ENCODE results near the gene HIVEP3. TPM values are rescaled to one million over a fixed set of nuclear protein-coding genes. Genes with fewer than 3 reads are reported as not detected.

The HIVEP3 gene
- total RNA-seq, 2 experiments from 2014 or later: 25.3 to 26.2 TPM

DNA sequence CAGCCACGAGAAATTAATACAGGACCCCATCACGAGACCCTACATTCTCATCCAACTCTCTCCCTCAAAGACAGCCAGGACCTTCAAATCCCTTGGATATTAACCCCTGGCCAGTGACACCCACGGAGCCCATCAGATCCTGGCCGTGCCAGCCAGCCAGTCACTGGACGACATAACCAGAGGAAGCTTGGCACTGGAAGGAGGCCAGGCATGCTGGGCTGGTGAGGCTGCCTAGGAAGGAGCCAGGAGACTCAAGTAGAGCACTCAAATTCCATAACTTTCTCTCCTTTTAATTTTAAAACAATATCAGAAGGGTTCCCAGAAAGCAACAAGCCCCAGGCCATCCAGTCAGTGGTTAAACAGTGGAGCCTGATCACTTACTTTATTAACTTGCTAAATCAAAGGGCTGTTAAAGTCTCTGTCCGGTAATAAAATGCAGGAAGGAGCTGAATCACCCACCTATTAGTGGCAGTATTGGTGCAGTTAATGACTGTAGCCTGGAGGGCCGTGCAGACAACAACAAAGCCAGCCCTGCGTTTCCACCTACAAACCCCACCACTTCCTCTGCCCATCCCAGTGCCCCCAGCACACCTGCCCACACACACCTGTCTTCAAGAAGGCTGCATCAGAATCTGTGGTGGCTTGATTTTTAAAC lies 78.0 kb downstream of the HIVEP3 start:
- intact Hi-C loops (cut with micrococcal nuclease): no loop called here
- Mint-ChIP-seq H3K4me3 (no peak overlapping the region), H3K4me1 (ENCODE audit: low read depth) (peaks cover 9% of the 10 kb centered on the region), H3K9me3 (no peaks in the 10 kb centered on the region), H3K27me3 (no peaks in the 10 kb centered on the region), H3K27ac (no peak overlapping the region), H3K36me3 (no peaks in the 10 kb centered on the region)
- CTCF ChIA-PET: no interaction called here
- POLR2A ChIA-PET: no interaction called here
- DNase-seq: no peak

DNA sequence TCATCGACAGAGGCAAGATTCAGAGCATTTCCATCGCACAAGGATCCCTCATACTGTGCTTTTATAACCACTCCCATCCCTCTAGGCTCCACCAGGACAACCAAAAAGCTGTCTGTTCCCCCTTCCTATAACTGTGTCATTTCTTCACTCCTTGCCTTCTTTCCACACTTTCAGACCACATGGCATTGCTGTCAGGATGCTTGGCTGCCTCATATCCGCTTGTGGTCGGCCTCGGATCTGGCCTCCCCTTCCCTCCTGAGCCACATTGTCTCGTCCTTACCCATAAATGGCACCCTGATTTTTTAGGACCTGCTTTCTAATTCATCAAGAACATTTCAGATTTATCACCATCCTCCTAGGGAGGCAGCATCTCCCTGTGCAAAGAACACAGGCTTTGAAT lies 80.5 kb downstream of the HIVEP3 start:
- H3K27me3 Mint-ChIP-seq: no peaks in the 10 kb centered on the region
- H3K27ac Mint-ChIP-seq: no peak overlapping the region
- H3K36me3 Mint-ChIP-seq: no peaks in the 10 kb centered on the region
- intact Hi-C loops (cut with micrococcal nuclease): no loop called here
- H3K4me3 Mint-ChIP-seq: no peak overlapping the region
- DNase-seq: no peak
- ChIA-PET CTCF (no interaction called here), POLR2A (no interaction called here)
- peaks cover 5% of the 10 kb centered on the region for H3K4me1 Mint-ChIP-seq (ENCODE audit: low read depth)
- H3K9me3 Mint-ChIP-seq: no peaks in the 10 kb centered on the region

- POLR2A ChIA-PET: no interaction called here
- H3K4me1 Mint-ChIP-seq (ENCODE audit: low read depth): peaks cover 5% of the 10 kb centered on the region
- DNase-seq: no peak
These were observed 81.0 kb downstream of the HIVEP3 start for GRCh38 chr1:41837691-41838090.

GRCh38 chr1:41835485-41835884 lies 83.2 kb downstream of the HIVEP3 start:
- H3K4me1 Mint-ChIP-seq (ENCODE audit: low read depth): no peaks in the 10 kb centered on the region
- H3K27me3 Mint-ChIP-seq: no peaks in the 10 kb centered on the region
- no peak overlapping the region for H3K27ac Mint-ChIP-seq
- H3K36me3 Mint-ChIP-seq: no peaks in the 10 kb centered on the region
- H3K9me3 Mint-ChIP-seq: no peaks in the 10 kb centered on the region
- intact Hi-C loops (cut with micrococcal nuclease): no loop called here
- no peak for DNase-seq
- ChIA-PET POLR2A (no interaction called here), CTCF (interaction anchor here (1.1 to 1.4 kb wide), 2 partner anchors 23 to 261 kb away, joined by 4 to 5 read pairs; no protein-coding TSS in a partner anchor)
- no peak overlapping the region for H3K4me3 Mint-ChIP-seq

More at GRCh38 chr1:41837691-41838090, 81.0 kb downstream of the HIVEP3 start:
- intact Hi-C loops (cut with micrococcal nuclease): no loop called here
- Mint-ChIP-seq H3K9me3 (no peaks in the 10 kb centered on the region), H3K36me3 (no peaks in the 10 kb centered on the region), H3K4me3 (no peak overlapping the region), H3K27ac (no peak overlapping the region), H3K27me3 (no peaks in the 10 kb centered on the region)
- CTCF ChIA-PET: no interaction called here

DNA sequence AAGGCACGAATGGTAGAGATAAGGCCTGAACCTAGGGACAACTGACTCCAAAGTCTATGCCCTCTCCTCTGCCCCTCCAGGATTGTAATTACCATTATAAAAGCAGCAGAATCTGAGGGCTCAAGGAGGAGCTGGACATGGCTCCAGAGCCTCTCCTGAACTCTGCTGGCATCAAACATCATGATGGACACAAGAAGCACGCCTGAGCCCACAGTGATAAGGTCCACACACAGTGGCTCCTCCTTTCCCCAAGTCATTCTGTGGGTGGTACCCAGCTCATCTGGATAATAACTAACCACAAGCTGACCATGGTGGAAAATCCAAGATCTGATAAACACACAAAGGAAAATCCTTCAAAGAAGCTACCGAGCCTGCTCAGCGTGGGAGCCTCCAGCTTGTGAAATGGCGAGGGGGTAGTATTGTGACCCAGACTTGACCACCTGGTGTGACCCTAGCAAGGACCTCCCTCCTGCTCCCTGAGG lies 85.2 kb downstream of the HIVEP3 start:
- intact Hi-C loops (cut with micrococcal nuclease): no loop called here
- Mint-ChIP-seq H3K4me1 (ENCODE audit: low read depth) (no peaks in the 10 kb centered on the region), H3K36me3 (no peaks in the 10 kb centered on the region), H3K9me3 (no peaks in the 10 kb centered on the region), H3K27ac (no peak overlapping the region), H3K27me3 (no peaks in the 10 kb centered on the region), H3K4me3 (no peak overlapping the region)
- no peak for DNase-seq
- POLR2A ChIA-PET: no interaction called here
- CTCF ChIA-PET: interaction anchor here (1.6 kb wide), 1 partner anchor 22 kb away, joined by 6 read pairs; no protein-coding TSS in a partner anchor

DNA sequence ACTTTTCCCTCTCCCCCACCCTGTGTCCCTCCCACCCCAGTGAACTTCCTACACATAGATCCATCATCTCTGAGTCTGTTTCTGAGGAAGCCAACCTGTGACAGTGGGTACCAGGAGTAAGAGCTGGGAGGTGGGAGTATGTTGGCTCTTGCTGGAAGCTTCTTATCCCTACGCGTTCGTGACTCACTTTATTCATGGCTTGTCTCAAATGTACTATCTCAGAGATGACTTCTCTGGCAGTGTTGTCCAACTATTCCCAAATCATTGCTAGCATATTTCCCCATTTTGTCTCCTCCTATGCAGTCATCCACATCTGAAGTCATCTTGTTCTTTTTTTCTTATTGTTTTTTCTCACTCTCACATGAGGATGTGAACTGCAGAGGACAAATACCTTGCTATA lies 88.0 kb downstream of the HIVEP3 start:
- ChIA-PET POLR2A (no interaction called here), CTCF (interaction anchor here (1.0 to 1.6 kb wide), 2 partner anchors 19 to 343 kb away, joined by 3 to 4 read pairs; no protein-coding TSS in a partner anchor)

DNA sequence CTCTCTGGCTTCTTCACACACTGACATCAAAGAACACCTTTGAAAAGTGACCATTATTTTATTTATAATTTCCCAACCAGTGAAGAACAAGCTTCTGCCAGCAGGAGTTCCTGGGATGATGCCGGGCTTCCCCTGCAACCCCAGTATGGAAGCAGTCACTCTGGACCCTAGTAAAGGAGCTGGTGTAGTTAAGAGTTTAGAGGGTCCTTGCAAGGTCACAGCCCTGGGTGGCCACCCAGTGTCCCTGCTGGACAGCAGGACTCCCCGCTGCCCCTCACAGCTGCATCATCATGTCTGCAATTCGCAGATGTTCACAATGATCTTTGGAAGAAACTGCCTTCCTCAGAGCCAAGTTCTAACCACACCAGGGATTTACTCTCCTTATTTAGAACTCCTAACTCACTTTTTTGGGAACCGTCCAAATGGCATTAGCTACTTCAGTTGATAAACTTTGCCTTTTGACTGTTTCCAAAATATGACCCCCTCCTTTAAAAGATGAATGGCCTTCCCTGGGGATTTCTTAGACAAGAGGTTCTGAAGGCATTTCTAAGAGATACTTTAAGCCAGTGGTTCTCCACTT lies 90.6 kb downstream of the HIVEP3 start:
- H3K27ac Mint-ChIP-seq: no peak overlapping the region
- POLR2A ChIA-PET: no interaction called here

More for the DNA sequence above, 88.0 kb downstream of the HIVEP3 start:
- Mint-ChIP-seq H3K9me3 (no peaks in the 10 kb centered on the region), H3K27me3 (no peaks in the 10 kb centered on the region), H3K36me3 (no peaks in the 10 kb centered on the region), H3K4me1 (ENCODE audit: low read depth) (no peaks in the 10 kb centered on the region), H3K4me3 (no peak overlapping the region), H3K27ac (no peak overlapping the region)
- DNase-seq: no peak
- intact Hi-C loops (cut with micrococcal nuclease): no loop called here

DNA sequence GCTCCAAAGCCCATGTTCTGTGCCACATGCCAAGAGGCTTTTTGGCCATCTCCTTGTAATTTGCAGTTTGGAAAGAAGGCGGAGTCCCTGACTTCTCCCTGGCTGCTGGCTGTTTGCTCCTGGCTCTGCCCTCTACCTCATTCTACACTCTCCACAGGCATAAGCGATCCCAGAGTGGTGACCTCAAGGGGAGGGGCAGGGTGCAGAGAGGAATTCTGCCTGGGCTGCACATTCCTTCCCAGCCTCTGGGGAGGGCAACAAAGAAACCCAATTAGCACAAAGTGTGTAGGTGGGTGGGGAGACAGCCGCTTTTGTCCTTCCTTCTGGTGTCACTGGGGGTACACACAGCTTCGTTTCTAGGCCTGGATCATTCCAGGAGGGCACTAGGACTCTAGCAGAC lies 95.3 kb downstream of the HIVEP3 start:
- H3K4me1 Mint-ChIP-seq (ENCODE audit: low read depth): peaks cover 12% of the 10 kb centered on the region
- no peak overlapping the region for H3K27ac Mint-ChIP-seq
- H3K36me3 Mint-ChIP-seq: no peaks in the 10 kb centered on the region
- no peaks in the 10 kb centered on the region for H3K9me3 Mint-ChIP-seq
- no peaks in the 10 kb centered on the region for H3K27me3 Mint-ChIP-seq
- no peak overlapping the region for H3K4me3 Mint-ChIP-seq
- DNase-seq: no peak
- CTCF ChIA-PET: interaction anchor here (1.6 to 1.8 kb wide), 2 partner anchors 11 to 69 kb away, joined by 4 to 10 read pairs; no protein-coding TSS in a partner anchor
- intact Hi-C loops (cut with micrococcal nuclease): no loop called here
- POLR2A ChIA-PET: no interaction called here

More for the DNA sequence above, 90.6 kb downstream of the HIVEP3 start:
- Mint-ChIP-seq H3K36me3 (no peaks in the 10 kb centered on the region), H3K4me3 (no peak overlapping the region), H3K4me1 (ENCODE audit: low read depth) (no peaks in the 10 kb centered on the region), H3K27me3 (no peaks in the 10 kb centered on the region), H3K9me3 (no peaks in the 10 kb centered on the region)
- no peak for DNase-seq
- CTCF ChIA-PET: interaction anchor here (2.2 kb wide), 1 partner anchor 16 kb away, joined by 5 read pairs; no protein-coding TSS in a partner anchor
- intact Hi-C loops (cut with micrococcal nuclease): no loop called here

GRCh38 chr1:41822866-41823265 lies 95.9 kb downstream of the HIVEP3 start:
- intact Hi-C loops (cut with micrococcal nuclease): no loop called here
- H3K27ac Mint-ChIP-seq: no peak overlapping the region
- no peak for DNase-seq
- CTCF ChIA-PET: no interaction called here
- no peaks in the 10 kb centered on the region for H3K9me3 Mint-ChIP-seq
- POLR2A ChIA-PET: no interaction called here
- H3K36me3 Mint-ChIP-seq: no peaks in the 10 kb centered on the region
- peaks cover 12% of the 10 kb centered on the region for H3K4me1 Mint-ChIP-seq (ENCODE audit: low read depth)
- H3K4me3 Mint-ChIP-seq: no peak overlapping the region
- H3K27me3 Mint-ChIP-seq: no peaks in the 10 kb centered on the region

DNA sequence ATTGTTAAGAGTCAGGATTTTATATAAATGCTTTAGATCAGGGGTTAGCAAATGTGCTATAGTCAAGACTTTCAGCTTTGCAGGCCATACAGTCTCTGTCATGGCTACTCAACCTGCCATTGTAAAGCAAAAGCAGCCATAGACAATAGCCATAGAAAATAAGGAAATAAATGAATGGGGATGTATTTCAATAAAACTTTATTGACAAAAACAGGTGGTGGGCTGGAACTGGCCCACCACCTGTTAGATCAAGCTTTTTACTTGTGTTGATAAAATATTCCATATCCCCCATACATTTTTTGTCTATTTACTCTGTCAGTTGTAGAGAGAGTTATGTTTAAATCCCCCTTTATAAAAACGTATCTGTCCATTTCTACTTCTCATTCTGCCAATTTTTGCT lies 98.9 kb downstream of the HIVEP3 start:
- no peaks in the 10 kb centered on the region for H3K9me3 Mint-ChIP-seq
- POLR2A ChIA-PET: no interaction called here
- no peak for DNase-seq
- H3K4me1 Mint-ChIP-seq (ENCODE audit: low read depth): peaks cover 12% of the 10 kb centered on the region
- H3K36me3 Mint-ChIP-seq: no peaks in the 10 kb centered on the region
- H3K27me3 Mint-ChIP-seq: no peaks in the 10 kb centered on the region
- no peak overlapping the region for H3K27ac Mint-ChIP-seq
- intact Hi-C loops (cut with micrococcal nuclease): no loop called here
- CTCF ChIA-PET: interaction anchor here (0.9 to 1.9 kb wide), 4 partner anchors 8 to 354 kb away, joined by 3 to 8 read pairs (median 4); no protein-coding TSS in a partner anchor
- H3K4me3 Mint-ChIP-seq: no peak overlapping the region

- intact Hi-C loops (cut with micrococcal nuclease): no loop called here
- H3K27ac Mint-ChIP-seq: no peak overlapping the region
- ChIA-PET POLR2A (no interaction called here), CTCF (interaction anchor here (1.1 to 1.5 kb wide), 3 partner anchors 13 to 354 kb away, joined by 3 to 5 read pairs (median 3); no protein-coding TSS in a partner anchor)
- no peak overlapping the region for H3K4me3 Mint-ChIP-seq
- peaks cover 12% of the 10 kb centered on the region for H3K4me1 Mint-ChIP-seq (ENCODE audit: low read depth)
- no peaks in the 10 kb centered on the region for H3K27me3 Mint-ChIP-seq
- H3K9me3 Mint-ChIP-seq: no peaks in the 10 kb centered on the region
- no peaks in the 10 kb centered on the region for H3K36me3 Mint-ChIP-seq
- DNase-seq: no peak
These were observed 99.7 kb downstream of the HIVEP3 start for GRCh38 chr1:41819069-41819468.

GRCh38 chr1:41816061-41816460 lies 102.7 kb downstream of the HIVEP3 start:
- intact Hi-C loops (cut with micrococcal nuclease): no loop called here
- Mint-ChIP-seq H3K4me3 (no peak overlapping the region), H3K36me3 (no peaks in the 10 kb centered on the region), H3K27ac (no peak overlapping the region), H3K4me1 (ENCODE audit: low read depth) (peaks cover 23% of the 10 kb centered on the region), H3K9me3 (no peaks in the 10 kb centered on the region), H3K27me3 (no peaks in the 10 kb centered on the region)
- POLR2A ChIA-PET: no interaction called here
- CTCF ChIA-PET: interaction anchor here (0.6 kb wide), 1 partner anchor 53 kb away, joined by 3 read pairs; no protein-coding TSS in a partner anchor
- DNase-seq: no peak

All from activated CD4-positive, alpha-beta memory T cell treated with anti-CD3 and anti-CD28 coated beads for 36 hours (primary cell).